Endothelial cell of umbilical vein (primary cell): ENCODE measurements around the gene ZNF485. TPM values are rescaled to one million over a fixed set of nuclear protein-coding genes. Genes with fewer than 3 reads are reported as not detected.
"Not testable (repeated sequence)": the region's sequence is repeated elsewhere in the genome, so short reads cannot be mapped to it uniquely, and the experiment has no call there.

ENCODE experiments used
- BruUV-seq: library from RNA; stranded (reverse); fragments of 400-500 nt; replicated peaks from 2 replicates; lab custom pipeline; 2021; lab: Mats Ljungman, UMichigan
- CTCF ChIA-PET: fragments of 300-600, 350-600 bp; sonication (Branson Sonifier 250); formaldehyde crosslinking; loops from one replicate; lab custom pipeline; 2021; ENCODE audit warnings: antibody characterized with exemption, inconsistent platforms; lab: Charles Lee
- POLR2A ChIA-PET: fragments of 300-600, 350-600 bp; sonication (Branson Sonifier 250); formaldehyde crosslinking; loops from one replicate; lab custom pipeline; 2021; ENCODE audit warnings: antibody characterized with exemption, inconsistent platforms; lab: Charles Lee
- DNase-seq: peaks from one replicate; pipeline ENCODE4 v3.0.0-alpha.2; 2011; ENCODE audit warnings: low read depth, low spot score
- FAIRE-seq: peaks from 2 replicates; lab custom pipeline; 2011; peaks lifted over from hg19 to GRCh38; lab: Jason Lieb, UNC
- H2AFZ ChIP-seq: 2 replicates; pipeline ENCODE4 v1.6.0; 2012; ENCODE audit warnings: low read depth, low read length, control low read depth, inconsistent platforms
- H3K27ac ChIP-seq: 2 replicates; pipeline ENCODE4 v1.5.1; 2011; ENCODE audit warnings: low read depth, mild to moderate bottlenecking, control low read depth, low read length, moderate library complexity; ENCODE audit not compliant: insufficient read depth
- H3K27me3 ChIP-seq, 2 experiments: 2 replicates each; pipeline versions ENCODE4 v1.6.0 to v1.6.1; 2011; ENCODE audit warnings: low read length in 2 of 2, mixed read lengths in 1 of 2; ENCODE audit not compliant: control insufficient read depth in 2 of 2, insufficient read depth in 2 of 2
- H3K36me3 ChIP-seq, 2 experiments: 2 replicates in 1 of 2; 3 replicates in 1 of 2; pipeline ENCODE4 v1.5.1; 2011; ENCODE audit warnings: low read length in 2 of 2, mild to moderate bottlenecking in 1 of 2, moderate library complexity in 1 of 2; ENCODE audit not compliant: control insufficient read depth in 2 of 2, insufficient read depth in 2 of 2; ENCODE audit errors: extremely low read depth in 1 of 2
- H3K4me1 ChIP-seq: 3 replicates; pipeline ENCODE4 v1.5.1; 2011; ENCODE audit warnings: mild to moderate bottlenecking, low read length; ENCODE audit not compliant: control insufficient read depth, insufficient read depth; ENCODE audit errors: extremely low read depth
- H3K4me2 ChIP-seq: 2 replicates; pipeline ENCODE4 v1.6.1; 2011; ENCODE audit warnings: low read length, control low read depth, mixed read lengths; ENCODE audit not compliant: insufficient read depth
- H3K4me3 ChIP-seq, 3 experiments: fragments of 200-600 bp in 1 of 3; sonication (generic), shearing (Covaris generic) in 1 of 3; replicated peaks in 1 of 3; 2 replicates each; pipeline ENCODE4 v1.5.1; 2011 to 2016; ENCODE audit warnings: control low read depth in 3 of 3, low read length in 3 of 3, mild to moderate bottlenecking in 2 of 3, inconsistent platforms in 1 of 3, low read depth in 1 of 3, moderate library complexity in 1 of 3; ENCODE audit not compliant: insufficient read depth in 1 of 3
- H3K79me2 ChIP-seq: 2 replicates; pipeline ENCODE4 v1.6.0; 2012; ENCODE audit warnings: low read length, inconsistent platforms; ENCODE audit not compliant: control insufficient read depth, insufficient read depth
- H3K9ac ChIP-seq: replicated peaks from 2 replicates; pipeline ENCODE3; 2011; ENCODE audit warnings: low read length, control low read depth; ENCODE audit not compliant: insufficient read depth; ENCODE audit errors: extremely low read depth
- H3K9me1 ChIP-seq: replicated peaks from 3 replicates; pipeline ENCODE4 v1.6.0; 2011; ENCODE audit warnings: mild to moderate bottlenecking, low read length; ENCODE audit not compliant: control insufficient read depth, insufficient read depth; ENCODE audit errors: extremely low read depth
- H3K9me3 ChIP-seq: replicated peaks from 2 replicates; pipeline ENCODE4 v1.5.1; 2012; ENCODE audit warnings: low read length, inconsistent platforms; ENCODE audit not compliant: control insufficient read depth, insufficient read depth
- H4K20me1 ChIP-seq: replicated peaks from 2 replicates; pipeline ENCODE3; 2011; ENCODE audit warnings: mild to moderate bottlenecking, low read length; ENCODE audit not compliant: control insufficient read depth, insufficient read depth; ENCODE audit errors: extremely low read depth
- CTCF ChIP-seq, 2 donors: IDR thresholded peaks; 1 replicate in 1 of 2; 2 replicates in 1 of 2; pipeline ENCODE4 v1.5.1; 2011; ENCODE audit warnings: low read length in 2 of 2, mild to moderate bottlenecking in 2 of 2, moderate library complexity in 2 of 2, control low read depth in 1 of 2, inconsistent platforms in 1 of 2, low read depth in 1 of 2; ENCODE audit not compliant: insufficient read depth in 1 of 2; ENCODE audit errors: extremely low read depth in 1 of 2
- EZH2 ChIP-seq: IDR thresholded peaks from 2 replicates; pipeline ENCODE4 v1.6.1; 2012; ENCODE audit warnings: borderline replicate concordance, low read depth, mild to moderate bottlenecking, moderate library complexity, low read length, inconsistent platforms; ENCODE audit not compliant: severe bottlenecking
- FOS ChIP-seq: IDR thresholded peaks from 2 replicates; pipeline ENCODE4 v1.6.1; 2011; ENCODE audit warnings: mild to moderate bottlenecking, low read length, moderate library complexity, borderline replicate concordance; ENCODE audit not compliant: insufficient read depth
- MAX ChIP-seq: IDR thresholded peaks from 2 replicates; pipeline ENCODE4 v1.6.1; 2011; ENCODE audit not compliant: insufficient read depth, insufficient read length
- MYC ChIP-seq: IDR thresholded peaks from one replicate; pipeline ENCODE4 v1.6.1; 2011; ENCODE audit warnings: mild to moderate bottlenecking, low read depth, low read length
- POLR2A ChIP-seq: IDR thresholded peaks from 2 replicates; pipeline ENCODE4 v1.6.1; 2012; ENCODE audit warnings: low read depth, mild to moderate bottlenecking, control low read depth, low read length
- POLR2AphosphoS5 ChIP-seq: IDR thresholded peaks from 2 replicates; pipeline ENCODE4 v1.6.1; 2012; ENCODE audit warnings: low read depth, mild to moderate bottlenecking, control low read depth, low read length, moderate library complexity; ENCODE audit not compliant: insufficient read depth
- dilution Hi-C: fragments of 300-500 bp; cut with MboI; formaldehyde crosslinking; loops from one replicate; pipeline ENCODE4 v1.15.0; 2019; ENCODE audit warnings: low sequenced_read_pairs; ENCODE audit not compliant: extremely low pct_ligation_motif_present
- intact Hi-C: fragments of 100-400 bp; cut with micrococcal nuclease; formaldehyde crosslinking; loops from one replicate; pipeline ENCODE4 v1.10.0; 2022
- polyA plus RNA-seq, 4 experiments: library from polyadenylated mRNA; depleted of rRNA in 3 of 4; stranded (reverse) in 3 of 4; unstranded in 1 of 4; fragments of >200 nt; gene quantifications; 2 replicates each; pipeline versions ENCODE4 v1.2.1 to v1.2.3, GENCODE V29; 2011 to 2012; ENCODE audit warnings: missing spikeins in 1 of 4
- total RNA-seq: library from RNA; stranded (reverse); gene quantifications from 2 replicates; pipeline ENCODE4 v1.2.3, GENCODE V29; 2021

ZNF485 gene
- total and polyA plus RNA-seq, 2 donors (not counting 3 experiments of a cell fraction or from before 2014, with no cell fraction given), result 1.0 to 1.2 TPM

- ChIA-PET CTCF (no interaction called here), POLR2A (no interaction called here)
- no peaks in the 10 kb centered on the region for H3K27me3 ChIP-seq
- H3K4me1 ChIP-seq, result no peaks in the 10 kb centered on the region
- intact Hi-C loops (no loop called here), dilution Hi-C loops (no loop called here)
- no peak overlapping the region for H3K4me2 ChIP-seq
- no peaks in the 10 kb centered on the region for H3K9me3 ChIP-seq
- TF ChIP-seq FOS (no peak), MYC (no peak), MAX (no peak), EZH2 (no peak), CTCF (IDR thresholded peaks at IDR 0.05; ENCODE audit: extremely low read depth in 1 of 2, insufficient read depth in 1 of 2, low read depth in 1 of 2, low read length in 2 of 2) (no peak), POLR2AphosphoS5 (no peak), POLR2A (no peak)
- H3K9me1 ChIP-seq, result no peaks in the 10 kb centered on the region
- H3K4me3 ChIP-seq, result no peak overlapping the region
- FAIRE-seq (no peak), DNase-seq (no peak)
- no TSS peak for BruUV-seq
- H4K20me1 ChIP-seq, result no peaks in the 10 kb centered on the region
- H2AFZ ChIP-seq, result no peak overlapping the region
- H3K27ac ChIP-seq, result no peak overlapping the region
- H3K36me3 ChIP-seq, result no peaks in the 10 kb centered on the region
- H3K79me2 ChIP-seq, result no peaks in the 10 kb centered on the region
- no peak overlapping the region for H3K9ac ChIP-seq
These were observed 6.9 kb upstream of the ZNF485 start for GRCh38 chr10:43599333-43599732.

DNA sequence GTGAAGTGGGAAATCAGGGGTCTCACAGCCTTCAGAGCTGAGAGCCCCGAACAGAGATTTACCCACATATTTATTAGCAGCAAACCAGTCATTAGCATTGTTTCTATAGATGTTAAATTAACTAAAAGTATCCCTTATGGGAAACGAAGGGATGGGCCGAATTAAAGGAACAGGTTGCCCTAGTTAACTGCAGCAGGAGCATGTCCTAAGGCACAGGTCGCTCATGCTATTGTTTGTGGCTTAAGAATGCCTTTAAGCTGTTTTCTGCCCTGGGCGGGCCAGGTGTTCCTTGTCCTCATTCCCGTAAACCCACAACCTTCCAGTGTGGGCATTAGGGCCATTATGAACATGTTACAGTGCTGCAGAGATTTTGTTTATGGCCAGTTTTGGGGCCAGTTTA, 4.7 kb upstream of the ZNF485 start:
- FAIRE-seq, H3K4me2 ChIP-seq, DNase-seq, dilution Hi-C loops, POLR2A ChIA-PET, H3K4me3 ChIP-seq, CTCF ChIA-PET, BruUV-seq, intact Hi-C loops, H3K4me1 ChIP-seq, H3K9ac ChIP-seq, H3K9me1 ChIP-seq, H3K27me3 ChIP-seq, H3K9me3 ChIP-seq, H3K36me3 ChIP-seq, H2AFZ ChIP-seq, H3K79me2 ChIP-seq, H4K20me1 ChIP-seq, H3K27ac ChIP-seq: not testable (repeated sequence)
